GM12892 (cell line): ENCODE data around the gene C1orf115.

Source experiments
- POLR2A ChIP-seq: IDR thresholded peaks from 2 replicates; pipeline ENCODE4 v1.6.1; 2011; ENCODE audit warnings: low read depth, low read length, control low read depth
- POLR2AphosphoS5 ChIP-seq: IDR thresholded peaks from 2 replicates; pipeline ENCODE4 v1.6.1; 2011; ENCODE audit warnings: low read depth, low read length, control low read depth
- TAF1 ChIP-seq: IDR thresholded peaks from 2 replicates; pipeline ENCODE4 v1.6.1; 2011; ENCODE audit warnings: low read depth, mild to moderate bottlenecking, control low read depth, low read length, borderline replicate concordance

- no peak for TF ChIP-seq POLR2A
- no peak for TF ChIP-seq POLR2AphosphoS5
- no peak for TF ChIP-seq TAF1
Measured at GRCh38 chr1:220734571-220735326, 44.6 kb downstream of the C1orf115 start.
